Limb (tissue), 2 donors: ENCODE results near the gene MORC2.

ENCODE experiments used
- DNase-seq, 2 donors: peaks; one replicate each; pipeline ENCODE4 v3.0.0-alpha.2; 2016; ENCODE audit errors: extremely low spot score in 2 of 2

MORC2 gene

DNA sequence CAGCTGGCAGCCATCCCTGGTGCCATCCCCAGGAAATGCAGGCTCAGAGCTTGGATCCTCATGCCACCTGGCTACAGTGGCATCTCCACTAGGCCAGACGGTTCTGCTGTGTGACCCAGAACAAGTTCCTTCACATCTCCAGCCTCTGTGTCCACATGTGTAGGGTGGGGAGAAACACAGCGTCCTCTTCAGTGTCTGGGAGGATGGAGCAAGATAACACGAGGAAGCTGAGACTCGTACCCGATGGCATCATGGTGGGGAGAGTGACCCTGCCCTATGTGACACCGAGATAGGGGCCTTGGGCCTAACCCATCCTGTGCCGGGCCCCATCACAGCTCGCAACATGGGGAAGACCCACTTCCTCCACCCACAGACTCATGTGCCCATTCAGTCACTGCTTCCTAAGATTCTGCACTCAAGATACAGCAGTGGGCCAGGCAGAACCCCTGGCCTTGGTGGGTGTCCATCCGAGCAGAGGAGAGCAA, 78.5 kb downstream of the MORC2 start:
- no peak for DNase-seq

DNA sequence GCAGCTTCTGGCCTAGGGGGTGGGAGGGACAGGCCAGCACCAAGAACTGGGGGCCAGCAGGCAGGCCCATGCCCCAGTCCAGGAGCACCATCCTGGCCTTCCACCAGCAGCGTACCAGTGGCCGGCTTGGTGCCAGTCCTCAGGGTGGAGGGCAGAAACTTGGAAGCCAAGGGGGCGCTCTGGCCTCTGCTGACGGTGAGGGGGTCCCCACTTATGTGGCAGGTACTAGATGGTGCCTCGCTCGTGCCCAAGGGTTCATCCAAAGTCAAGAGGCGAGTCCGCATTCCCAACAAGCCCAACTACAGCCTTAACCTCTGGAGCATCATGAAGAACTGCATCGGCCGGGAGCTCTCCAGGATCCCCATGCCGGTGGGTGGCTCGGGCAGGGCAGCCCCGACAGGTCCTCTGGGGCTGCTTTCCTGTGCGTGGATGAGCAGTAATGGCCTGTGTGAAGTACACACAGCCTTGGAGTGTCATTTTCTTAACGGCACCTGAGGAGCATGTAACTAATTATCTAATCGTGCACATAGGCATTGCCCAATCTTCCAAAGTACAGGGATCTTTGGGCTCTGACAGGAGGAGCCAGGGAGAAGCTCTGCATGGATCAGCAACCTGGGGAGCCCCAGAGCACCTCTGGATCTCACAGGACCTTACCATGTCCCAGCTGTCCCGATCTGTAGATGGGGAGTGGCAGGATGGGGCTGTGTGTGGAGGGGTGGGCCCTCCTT, 79.1 kb downstream of the MORC2 start:
- no peak for DNase-seq

DNA sequence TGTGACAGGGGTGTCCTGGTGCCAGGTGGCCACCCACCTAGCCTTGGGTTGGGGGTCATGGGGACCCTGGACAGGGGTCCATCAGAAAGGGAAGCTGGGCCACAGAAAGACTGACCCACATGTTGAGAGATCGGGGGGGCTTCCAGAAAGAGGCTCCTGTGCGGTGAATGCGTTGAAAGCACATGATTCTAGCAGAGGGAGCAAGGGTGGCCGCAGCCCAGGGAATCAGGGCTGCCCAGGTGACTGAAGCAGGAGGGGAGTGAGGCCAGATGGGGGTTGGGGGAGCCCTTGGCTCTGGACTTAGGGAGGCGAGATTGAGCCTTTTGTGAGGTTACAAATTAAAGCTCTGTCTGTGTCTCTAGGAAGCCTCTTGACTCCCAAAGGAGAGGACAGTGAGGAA, 80.7 kb downstream of the MORC2 start:
- DNase-seq, result no peak

- DNase-seq, result no peak
Observed at GRCh38 chr22:30887453-30887852, 81.1 kb downstream of the MORC2 start.

- peak in 1 of 2 donors; percentile 21 for DNase-seq
Observed at GRCh38 chr22:30885591-30885990, 83.0 kb downstream of the MORC2 start.

DNA sequence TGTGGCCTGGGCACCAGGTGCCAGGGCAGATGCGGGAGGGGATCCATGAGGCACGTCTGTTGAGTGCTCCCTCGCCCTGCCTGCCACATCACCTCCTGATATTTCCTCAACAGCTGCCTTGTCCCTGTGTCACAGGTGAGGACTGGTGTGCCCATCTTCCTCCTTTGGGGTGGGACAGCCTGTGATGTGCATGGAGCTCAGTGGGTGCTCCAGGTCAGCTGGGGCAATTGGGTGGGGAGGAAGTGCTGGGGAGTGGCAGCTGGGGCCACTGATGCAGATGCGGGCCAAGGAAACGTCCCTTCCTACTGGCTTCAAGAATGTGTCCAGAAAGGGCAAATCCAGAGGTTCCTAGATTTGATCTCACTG, 83.6 kb downstream of the MORC2 start:
- no peak for DNase-seq

DNA sequence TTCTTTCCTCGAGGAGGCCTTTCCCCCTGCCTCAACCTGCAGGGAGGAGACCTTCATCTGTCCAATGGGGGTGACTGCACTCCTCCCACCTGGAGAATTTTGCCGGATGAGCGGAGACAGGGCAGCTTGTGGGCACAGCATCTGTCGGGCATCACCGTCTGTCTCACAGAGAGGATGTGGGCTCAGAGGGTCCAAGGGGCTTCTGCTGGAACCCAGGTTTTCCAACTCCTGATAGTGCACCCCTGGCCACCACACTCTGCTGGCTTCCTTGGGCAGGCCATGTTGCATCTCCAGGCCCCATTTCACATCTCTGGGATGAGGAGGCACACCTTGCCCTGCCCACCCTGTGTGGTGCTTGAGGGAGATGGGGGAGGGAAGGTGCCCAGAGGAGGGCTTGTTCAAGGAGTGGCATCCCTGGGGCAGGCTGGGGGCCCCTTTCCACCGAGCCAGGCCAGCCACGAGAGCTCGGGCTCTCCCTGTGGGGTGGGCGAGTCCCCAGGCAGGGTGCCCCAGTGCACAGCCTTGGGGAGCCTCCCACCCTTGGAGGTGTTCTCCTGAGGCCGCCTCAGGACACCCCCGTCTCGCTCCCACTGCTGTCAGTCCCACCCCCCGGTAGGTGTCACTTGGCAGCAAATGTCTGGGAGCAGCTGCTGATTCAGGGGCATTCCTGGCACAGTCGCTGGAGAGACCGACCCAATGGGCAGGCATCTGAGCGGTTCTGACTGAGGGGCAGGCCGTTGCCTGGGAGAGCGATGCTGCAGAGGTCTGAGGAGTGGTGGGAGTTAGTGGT, 84.2 kb downstream of the MORC2 start:
- no peak for DNase-seq

- no peak for DNase-seq
Observed at GRCh38 chr22:30883586-30884145, 84.9 kb downstream of the MORC2 start.

DNA sequence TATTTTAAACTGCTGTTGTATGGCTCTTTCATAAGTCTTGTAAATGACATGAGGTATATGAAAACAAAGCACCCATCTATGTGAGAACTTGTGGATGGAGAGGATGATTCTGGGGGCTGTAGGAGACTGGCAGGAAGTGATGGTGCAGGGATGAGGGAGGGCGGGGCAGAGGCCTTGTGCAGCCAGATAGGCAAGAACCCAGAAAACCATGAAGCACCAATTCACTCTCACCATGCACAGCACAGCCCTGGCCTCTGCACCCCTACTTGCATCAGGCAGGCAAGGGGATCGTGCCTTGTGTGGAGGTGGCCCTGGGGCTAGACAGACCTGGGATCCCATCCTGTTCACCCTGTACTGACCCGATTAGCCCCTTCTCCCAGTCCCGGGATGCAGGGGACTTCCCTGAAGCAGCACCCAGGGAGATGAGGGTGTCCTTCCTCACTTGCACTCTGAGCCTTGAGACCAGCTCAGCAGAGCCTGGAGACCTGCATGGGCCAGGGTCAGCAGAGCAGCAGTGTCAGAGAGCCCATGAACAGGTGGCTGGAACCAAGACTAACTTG, 85.5 kb downstream of the MORC2 start:
- DNase-seq, result no peak

DNA sequence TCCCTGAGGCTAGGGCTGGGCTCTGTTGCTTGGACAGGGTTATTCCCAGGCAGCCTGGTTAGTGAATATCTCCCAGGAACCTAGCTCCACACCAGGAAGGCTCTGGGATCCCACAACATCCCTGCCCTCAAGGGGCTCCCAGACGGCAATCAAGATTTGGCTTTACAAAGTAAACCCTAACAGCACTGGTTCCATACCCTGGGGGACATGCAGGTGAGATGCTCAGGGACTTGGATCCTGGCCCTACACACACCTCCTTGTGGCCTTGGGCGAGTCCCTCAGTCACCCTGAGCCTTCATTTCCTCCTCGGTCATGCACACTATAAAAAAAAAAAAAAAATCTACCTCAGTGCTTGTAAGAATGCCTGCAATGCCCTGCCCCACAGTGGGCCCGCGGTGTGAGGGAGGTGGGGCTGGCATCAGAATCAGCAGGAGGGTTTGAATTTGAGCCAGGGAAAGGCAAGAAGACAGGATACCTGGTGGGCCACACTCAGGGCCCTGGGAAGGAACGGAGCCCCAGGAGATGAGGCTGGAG, 86.3 kb downstream of the MORC2 start:
- no peak for DNase-seq

DNA sequence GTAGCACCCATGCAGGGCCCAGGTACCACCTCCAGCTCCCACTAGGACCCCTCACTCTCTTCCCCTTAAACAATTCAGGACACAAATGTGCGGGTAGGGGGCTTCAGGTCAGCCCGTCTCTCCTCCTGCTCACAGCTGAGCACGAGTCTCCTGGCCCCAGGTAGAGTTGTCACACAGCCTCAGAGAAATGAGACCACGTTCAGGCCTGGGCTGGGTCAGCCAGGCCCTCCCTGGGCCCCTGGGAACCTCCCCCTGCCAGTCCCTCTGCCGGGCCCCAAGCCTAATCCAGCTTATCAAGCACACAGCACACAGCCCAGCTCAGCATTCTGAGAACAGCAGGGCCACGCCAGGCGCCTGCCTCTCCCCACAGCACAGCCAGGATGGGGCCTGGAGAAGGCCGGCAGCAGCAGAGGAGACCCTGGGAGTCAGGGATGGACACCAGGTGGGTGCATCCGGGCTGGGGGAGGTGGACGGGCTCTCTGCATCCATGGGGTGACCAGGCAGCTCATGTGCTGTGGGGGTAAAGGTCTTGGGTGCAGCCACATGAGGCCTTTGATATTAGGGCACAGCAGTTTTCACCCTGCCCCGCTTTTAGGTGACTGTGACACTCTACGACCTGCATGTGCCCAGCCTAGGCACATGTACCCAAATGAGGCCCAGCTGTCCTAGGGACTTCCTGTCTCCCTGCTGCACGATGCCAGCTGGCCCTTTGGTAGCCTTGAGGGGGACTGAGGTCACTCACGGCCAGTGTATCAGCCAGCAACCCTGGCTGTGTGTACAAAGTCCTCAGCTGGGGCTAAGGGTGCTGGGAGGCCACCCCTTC, 87.0 kb downstream of the MORC2 start:
- peak in 1 of 2 donors; percentile 45 for DNase-seq

GRCh38 chr22:30880847-30881246, 87.7 kb downstream of the MORC2 start:
- DNase-seq, result peak in 1 of 2 donors; percentile 22

- no peak for DNase-seq
Observed at GRCh38 chr22:30880181-30880601, 88.4 kb downstream of the MORC2 start.

- DNase-seq, result no peak
Observed at GRCh38 chr22:30879415-30879797, 89.2 kb downstream of the MORC2 start.

GRCh38 chr22:30878516-30879414, 89.8 kb downstream of the MORC2 start:
- peak in 1 of 2 donors; percentile 60 for DNase-seq

DNA sequence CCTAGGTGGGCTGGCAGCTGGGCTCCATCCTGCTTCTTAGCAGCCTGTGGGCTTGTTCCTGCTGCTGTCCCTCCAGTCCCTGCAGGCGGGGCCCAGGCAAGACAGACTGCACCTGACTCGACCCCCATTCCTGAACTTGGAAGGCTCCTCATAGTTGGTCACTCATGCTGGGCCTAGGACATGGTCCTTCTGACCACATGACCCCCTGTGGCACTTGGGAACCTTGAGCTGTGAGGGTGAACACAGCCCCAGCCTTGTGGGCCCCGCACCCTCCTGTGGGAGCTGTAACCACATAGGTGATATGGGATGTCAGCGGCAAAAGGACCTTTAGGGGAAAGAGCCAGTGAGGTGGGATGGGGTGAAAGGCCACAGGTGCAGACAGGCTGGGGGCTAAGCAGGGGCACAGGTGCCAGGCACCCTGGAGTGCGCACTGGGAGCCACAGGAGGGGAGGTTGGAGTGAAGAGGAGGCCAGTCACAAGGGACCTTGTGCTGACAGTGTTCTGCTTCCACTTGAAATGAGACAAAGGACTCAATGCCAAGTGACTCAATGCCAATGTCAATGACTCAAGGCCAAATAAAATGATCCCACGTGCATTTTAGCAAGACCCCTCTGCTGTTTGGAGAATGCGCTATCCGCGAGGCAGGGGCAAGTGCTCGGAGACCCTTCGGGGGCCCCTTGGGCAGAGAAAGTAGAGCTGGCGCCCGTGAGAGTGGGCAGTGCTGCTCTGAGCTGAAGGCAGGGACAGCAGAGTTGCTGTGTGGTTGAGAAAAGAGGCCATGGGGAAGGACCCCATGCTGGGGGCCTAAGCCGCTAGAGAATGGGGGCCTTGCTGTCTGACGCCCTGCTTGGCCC, 90.7 kb downstream of the MORC2 start:
- peak in 1 of 2 donors; percentile 20 for DNase-seq

DNA sequence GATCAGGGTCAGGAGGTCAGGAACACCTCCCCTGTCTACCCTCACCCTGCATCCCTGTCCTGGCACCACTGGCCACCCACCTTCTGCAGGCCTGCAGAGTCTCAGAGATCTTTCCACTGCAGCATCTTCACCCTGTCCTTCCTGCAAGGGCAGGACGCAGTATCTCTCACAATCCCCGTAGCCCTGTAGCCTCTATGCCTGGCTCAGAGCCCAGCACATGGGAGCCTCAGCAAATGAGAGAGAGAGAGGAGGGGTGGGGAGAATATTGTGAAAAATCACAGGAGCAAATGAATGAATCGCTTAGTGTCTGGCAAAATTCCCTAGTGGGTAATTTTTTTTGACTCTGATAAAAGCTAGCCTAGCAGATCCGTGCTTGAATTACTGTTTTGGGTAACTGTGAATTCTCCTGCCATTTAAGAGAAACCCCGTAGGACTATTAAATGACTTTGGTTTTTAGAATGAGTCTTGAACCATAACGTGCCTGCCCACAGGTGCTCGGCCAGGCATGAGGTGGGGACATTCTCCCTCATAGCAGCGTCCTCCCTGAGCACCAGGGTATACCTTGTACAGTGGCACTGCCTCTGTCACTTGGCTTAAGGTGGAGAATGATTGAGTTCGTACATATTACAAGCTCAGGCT, 91.5 kb downstream of the MORC2 start:
- DNase-seq, result peak; percentile 12 to 61

GRCh38 chr22:30876221-30876751, 92.3 kb downstream of the MORC2 start:
- no peak for DNase-seq
